HG03139 (cell line): ENCODE results near the gene PLEKHM2.

ENCODE experiments used
- ATAC-seq: cut with Tn5 transposase; IDR thresholded peaks from one replicate; pipeline ENCODE4 v1.9.1; 2021; ENCODE audit not compliant: unreplicated experiment

PLEKHM2 gene

DNA sequence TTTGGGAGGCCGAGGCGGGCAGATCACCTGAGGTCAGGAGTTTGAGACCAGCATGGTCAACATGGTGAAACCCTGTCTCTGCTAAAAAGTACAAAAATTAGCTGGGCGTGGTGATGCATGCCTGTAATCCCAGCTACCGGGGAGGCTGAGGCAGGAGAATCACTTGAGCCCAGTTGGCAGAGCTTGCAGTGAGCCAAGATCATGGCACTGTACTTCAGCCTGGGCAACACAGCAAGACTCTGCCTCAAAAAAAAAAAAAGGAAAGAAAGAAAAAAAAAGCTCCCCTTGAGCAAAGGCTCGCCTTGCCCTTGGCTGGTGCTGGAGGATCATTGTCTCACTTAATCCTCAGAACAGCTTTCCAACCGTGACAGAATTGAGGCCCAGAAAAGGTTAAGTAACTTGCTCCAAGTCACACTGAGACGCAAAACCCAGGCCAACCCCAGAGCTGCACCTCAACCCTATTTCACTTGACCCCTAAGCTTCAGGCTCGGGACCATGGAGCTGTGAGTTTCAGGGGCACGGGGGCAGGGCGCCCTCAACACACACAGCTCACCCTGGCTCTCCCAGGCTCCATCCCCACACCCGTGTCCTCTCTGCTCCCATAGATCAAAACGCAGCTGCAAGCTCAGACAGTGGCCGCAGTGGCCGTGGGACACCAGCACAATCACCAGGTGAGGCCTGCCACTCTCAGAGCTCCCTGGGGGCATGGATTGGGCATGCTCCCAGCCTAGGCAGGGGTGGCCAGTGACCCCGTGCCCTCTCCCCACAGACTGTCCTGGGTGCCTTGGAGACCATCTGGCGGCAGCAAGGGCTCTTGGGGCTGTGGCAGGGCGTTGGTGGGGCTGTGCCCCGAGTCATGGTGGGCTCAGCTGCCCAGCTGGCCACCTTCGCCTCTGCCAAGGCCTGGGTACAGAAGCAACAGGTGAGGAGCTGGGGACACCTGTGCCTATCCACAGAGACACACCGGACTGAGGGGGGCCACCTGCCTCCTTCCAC is 53.5 kb downstream of the PLEKHM2 start:
- no peak for ATAC-seq

DNA sequence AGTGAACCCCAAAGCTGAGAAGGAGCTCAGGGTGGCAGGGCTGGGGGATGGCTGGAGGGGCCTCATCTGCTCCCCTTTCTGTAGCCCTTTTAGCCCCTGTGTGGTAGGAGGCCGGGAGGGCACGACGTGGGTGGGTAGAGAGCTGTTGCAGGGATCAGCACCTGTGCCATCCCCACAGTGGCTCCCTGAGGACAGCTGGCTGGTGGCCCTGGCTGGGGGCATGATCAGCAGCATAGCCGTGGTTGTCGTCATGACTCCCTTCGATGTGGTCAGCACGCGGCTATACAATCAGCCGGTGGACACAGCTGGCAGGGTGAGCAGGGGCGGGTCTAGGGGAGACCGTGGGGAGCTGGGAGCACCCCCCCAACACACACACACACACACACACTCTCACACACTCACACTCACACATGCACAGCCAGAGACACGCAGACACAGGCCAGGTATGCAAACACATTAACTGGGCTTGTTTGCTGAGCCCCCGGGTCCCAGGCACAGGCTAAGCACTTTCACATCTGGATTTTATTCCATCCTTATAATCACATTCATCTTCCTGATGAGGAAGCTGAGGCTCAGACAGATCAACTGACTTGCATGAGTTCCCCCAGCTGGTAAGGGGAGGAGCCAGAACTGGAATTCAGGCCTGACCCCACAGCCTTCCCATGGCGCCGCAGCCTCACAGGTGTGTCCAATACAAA is 54.4 kb downstream of the PLEKHM2 start:
- ATAC-seq: no peak

DNA sequence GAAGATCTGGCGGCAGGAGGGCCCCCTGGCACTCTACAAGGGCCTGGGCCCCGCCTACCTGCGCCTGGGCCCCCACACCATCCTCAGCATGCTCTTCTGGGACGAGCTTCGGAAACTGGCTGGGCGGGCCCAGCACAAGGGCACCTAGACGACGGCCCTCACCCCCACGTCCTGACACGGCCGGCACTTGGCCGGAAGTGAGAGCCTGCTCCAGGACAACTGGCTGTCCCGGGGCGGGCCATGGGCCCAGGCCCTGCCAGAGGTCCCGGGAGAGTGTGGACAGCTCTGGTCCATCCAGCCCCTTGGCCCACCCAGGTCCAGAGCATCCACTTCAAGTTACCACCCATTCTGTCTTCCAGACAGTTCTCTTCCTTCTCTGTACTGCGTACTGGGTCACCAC is 55.1 kb downstream of the PLEKHM2 start:
- ATAC-seq: no peak

DNA sequence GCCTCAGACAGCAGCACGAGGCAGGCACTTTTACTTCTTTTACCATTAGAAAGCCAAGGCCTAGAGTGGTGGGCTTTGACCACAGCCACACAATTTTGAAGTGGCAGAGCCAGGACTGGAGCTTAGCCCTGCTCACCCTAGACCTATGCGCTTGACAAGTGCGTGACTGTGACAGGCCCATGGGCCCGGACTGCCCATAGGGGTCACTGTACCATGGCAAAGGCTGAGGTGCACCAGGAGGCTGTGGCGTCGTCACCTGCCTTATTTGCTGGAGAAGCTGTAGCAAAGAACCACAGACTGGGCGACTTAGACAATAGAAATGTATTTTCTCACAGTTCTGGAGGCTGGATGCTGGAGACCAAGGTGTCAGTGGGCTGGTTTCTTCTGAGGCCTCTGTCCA is 55.6 kb downstream of the PLEKHM2 start:
- no peak for ATAC-seq

DNA sequence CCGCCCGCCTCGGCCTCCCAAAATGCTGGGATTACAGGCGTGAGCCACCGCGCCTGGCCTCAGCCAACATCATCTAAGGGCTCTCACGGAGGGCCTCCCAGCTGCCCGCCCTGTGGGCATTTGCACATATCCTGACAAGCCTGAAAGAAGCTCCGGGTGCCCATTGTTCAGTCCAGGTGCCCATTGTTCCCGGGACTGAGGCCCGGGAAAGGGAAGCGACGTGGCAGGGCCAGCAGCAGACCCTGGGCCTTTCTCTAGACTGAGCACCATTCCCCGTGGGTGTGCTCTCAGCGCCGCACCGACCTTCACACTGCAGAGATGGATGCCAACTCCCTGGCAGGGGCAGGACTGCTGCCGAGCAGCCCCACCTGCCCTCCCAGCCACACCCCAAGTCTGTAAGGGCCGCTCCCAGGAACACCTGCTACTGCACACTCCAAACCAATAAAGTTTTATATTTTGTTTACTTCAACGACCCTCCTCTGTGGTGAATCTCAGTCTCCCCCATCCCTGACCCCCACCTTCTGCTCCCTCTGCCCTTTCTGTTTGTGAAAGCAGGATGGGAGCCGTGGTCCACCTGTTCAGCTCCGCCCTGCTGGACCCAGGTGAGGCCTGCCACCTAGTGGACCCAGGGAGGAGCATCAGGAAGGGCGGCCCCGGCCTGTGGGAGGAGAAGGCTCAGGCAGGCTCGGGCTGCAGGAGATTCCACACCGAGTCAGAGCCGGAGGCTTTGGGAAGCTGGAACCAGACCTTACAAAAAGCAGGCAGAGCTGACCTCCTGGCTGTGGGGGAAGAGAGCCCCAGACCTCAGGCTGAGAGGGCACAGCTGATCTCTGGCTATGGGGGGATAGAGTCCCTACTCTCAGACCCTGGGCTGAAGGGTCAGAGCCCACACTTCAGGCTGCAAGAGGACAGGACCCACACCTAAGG is 57.1 kb downstream of the PLEKHM2 start:
- no peak for ATAC-seq

DNA sequence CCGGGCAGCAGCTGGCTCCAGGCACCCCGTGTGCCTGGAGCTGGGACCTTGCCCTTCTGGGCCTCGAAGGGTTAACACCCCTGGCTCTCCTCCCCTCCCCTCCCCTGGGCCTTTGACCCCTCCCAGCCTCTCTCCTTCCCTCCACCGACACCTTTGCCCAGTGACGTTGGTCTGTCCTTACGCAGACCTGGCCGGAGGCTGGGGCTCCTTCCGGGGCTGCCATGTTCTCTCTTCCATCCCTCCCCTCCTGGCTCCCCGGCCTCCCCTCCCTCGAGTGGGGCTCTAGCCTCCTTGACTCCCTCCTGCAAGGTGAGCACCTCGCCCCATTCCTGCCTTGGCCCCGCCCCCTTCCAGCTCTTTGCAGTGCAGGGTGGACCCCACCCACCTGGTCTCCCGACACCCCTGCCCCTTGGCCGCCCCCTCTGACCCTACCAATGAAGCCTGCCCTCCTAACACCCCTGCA is 58.2 kb downstream of the PLEKHM2 start, which contains the start of gene TMEM82:
Gene TMEM82 (plus strand): TSS at position 161 of the 463 bp plus-strand sequence. CDS start 61 bp downstream, at position 222.
- ATAC-seq: no peak

DNA sequence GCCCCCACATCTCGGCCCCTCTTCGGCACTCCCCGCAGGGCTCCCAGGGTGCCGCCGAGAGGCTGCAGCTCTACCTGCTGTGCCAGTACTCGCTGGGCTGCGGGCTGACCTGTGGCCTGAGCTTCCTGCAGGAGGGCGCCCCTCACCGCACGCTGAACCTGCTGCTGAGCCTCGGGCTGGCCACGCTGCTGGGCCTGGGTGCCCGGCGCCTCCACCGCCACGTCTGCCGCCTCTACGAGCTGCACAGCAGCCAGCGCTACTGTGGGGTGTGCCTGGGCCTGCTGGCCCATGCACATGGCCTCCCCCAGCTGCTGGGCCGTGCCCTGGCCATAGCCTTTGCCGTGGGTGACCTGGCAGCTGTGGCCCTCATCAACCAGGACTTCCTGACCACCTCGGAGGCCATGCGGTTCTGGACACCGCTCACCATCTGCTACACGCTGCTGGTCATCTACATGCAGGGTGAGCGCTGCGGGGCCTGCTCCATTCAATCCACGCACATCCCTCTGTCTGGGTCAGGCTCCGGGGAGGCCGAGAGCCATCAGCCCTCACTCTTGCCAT is 60.1 kb downstream of the PLEKHM2 start:
- no peak for ATAC-seq

DNA sequence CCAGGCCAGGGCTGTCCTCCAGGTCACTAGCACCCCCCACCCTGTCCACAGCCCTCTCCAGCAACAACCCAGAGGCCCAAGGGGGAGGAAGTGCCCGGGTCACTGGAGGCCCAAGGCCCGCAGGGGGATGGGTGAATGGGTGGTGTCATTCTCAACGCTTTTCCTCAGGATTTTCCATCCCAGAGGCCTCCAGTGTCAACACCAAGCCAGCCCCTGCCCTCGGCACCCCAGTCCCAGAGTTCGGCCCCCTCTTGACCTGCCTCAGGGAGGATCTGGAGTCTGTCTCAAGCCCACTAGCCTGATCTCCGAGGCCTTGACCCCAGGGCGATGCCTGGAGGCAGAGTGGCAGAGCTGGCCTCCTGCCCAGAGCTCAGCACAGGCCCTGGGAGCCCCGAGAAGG is 63.3 kb downstream of the PLEKHM2 start:
- no peak for ATAC-seq

DNA sequence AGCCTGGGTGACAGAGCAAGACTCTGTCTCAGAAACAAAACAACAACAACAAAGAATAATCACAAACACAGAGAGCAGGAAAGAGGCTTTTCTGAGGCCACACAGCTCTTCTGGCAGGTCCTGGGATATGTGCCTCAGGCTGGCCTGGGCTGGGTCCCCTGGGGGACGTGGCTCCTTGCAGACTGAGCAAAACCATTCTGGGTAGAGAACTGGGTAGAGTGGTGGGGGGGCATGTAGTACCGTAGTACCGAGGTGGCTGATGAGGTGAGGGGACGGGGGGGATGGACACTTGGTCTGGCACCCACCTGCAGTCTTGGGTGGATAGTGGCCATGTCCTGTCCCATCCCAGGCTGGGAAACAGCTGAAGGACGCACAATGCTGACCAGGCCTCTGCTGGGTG is 64.1 kb downstream of the PLEKHM2 start:
- no peak for ATAC-seq

DNA sequence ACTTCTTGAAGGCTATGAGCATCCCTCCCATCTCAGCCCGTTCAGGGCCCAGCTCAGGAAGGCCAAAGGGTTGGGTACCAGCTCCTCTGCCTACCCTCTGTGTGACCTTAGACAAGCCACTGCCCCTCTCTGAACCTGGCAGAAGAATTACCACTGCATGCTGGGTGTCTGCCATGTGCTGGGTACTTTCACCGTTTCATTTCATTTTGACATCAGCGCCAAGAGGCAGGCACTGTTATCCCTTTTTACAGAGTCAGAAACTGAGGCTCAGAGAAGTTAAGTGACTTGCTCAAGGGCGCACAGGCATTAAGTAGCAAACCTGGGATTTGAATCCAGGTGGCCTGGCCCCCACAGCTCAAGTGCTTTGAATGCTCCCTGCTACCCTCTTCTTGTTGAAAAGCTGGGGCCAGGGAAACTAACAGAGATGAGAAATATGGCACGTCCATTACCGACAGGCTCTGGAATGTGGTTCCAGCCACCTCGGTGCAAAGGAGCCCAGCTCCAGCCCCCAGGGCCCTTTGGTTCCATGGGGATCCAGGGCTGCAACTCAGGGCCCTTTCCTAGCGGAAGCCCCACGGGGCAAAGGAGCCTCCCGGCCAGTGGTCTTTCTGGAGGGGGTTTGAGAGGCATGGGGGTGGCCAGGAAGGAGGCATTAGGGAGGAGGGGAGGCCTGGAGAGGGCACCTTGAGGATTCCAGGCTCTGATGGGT is 64.7 kb downstream of the PLEKHM2 start:
- no peak for ATAC-seq

DNA sequence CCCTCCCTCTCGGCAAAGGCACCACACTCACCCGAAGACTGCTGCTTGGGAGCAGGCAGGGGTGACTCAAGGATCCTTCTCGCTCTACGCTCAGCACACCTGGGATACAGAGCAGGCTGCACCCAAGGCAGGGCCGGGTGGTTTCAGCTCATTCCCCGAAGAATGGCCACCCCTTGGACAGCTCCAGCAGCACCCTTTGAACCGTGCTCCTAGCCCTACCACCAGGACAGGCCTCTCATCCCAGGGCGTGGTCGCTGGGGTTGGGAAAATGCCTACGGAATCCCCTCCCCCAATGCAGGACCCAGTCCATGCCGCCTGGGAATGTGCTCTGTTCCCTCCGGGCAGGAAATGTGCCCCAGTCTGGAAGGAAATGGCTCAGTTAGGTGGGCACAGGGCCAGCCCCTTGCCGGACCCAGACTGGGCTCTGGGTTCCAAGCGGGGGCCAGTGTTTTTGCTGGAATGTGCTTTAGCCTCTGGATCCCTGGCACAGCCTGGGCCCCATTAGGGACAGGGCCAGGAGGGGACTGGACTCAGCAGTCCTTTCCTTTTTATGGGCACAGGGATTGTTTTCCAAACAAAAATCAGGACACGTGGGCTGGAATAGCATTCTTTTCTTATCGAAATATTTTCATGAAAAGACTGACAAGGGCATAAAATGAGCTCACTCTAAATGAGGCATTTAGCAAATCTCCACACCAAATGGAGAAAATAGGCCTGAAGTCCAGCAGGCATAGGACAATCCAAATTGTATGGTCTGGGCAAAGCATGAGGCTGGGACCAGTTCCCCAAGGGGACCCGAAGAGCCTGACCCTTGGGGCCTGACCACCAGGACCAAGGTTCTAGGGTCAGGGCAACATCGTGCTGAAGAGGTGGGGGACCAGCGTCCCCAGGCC is 65.5 kb downstream of the PLEKHM2 start:
- ATAC-seq: no peak

DNA sequence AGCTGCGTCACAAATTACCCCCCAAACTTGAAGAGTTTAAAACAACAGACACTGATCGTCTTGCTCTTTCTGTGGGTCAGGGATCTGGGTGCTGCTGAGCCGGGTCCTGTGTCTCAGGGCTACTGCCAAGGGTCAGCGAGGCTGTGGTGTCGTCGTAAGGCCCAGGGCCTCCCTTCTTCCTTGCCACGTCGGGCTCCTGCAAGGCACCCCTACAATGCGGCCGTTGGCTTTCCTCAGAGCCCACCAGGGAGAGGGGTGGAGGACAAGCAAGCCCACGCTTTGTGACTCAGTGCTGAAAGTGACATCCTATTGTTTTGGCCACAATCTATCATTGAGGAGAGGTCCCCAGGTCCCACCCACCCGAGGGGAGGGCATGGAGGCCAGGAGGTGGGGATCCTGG is 66.8 kb downstream of the PLEKHM2 start:
- no peak for ATAC-seq

DNA sequence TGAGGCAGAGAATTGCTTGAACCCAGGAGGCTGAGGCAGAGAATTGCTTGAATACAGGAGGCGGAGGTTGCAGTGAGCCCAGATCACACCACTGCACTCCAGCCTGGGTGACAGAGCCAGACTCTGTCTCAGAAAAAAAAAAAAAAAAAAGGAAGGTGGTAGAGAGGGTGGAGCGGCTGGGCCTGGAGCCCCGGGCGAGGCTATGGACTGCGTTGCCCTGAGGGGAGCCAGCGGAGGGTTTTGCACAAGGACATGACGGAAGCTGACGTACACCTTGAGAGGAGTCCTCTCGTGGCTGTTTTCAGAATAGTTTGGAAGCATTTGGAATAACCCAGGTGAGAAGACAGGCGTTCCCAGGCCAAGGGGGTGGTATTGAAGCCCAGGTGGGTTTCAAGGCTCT is 67.6 kb downstream of the PLEKHM2 start:
- no peak for ATAC-seq

DNA sequence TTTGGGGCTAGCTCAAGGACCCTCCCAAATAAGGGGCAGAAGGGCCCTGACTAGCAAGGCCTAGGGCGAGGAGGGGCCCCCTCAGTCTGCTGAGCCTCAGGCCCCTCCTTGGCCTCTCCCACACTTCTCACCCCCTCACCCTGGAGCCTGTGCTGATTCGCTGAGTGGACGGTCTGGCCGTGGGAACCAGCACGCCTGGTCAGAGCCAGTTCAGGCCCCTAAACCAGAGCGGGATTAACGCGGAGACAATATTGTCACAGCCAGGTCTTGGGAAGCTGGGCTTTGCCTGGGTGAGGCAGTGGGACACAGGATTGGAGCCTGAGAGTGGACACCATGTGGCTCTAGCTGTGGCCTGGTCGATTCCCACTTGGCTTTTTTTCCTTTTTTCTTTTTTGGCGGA is 69.7 kb downstream of the PLEKHM2 start:
- ATAC-seq: no peak

DNA sequence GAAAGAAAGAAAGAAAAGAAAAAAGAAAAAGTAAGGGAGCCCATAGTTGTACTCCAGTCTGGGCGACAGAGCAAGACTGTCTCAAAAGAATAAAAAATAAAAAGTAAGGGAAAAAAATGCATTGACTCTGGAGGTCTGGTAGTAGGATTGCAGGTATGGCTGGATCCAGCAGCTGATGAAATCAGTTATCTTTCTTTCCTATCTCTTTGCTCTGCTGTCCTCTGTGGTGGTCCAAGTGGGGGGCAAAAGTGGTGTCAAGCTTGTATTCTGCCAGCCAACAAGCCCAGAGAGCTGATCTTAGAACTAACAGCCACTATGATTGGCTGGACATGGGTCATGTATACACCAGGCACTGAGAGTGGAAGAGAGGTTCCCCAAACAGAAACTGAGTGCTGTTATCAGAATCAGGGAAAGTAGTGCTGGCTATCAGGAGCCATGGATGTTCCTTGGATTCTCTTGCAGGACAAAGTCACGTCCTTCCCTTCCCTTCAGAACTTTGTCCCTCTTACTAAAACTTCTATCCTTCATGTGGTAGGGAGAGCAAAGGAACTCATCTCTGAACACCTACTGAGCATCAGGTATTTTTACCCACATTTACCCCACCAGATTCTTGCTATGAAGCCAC is 71.0 kb downstream of the PLEKHM2 start:
- ATAC-seq: no peak

DNA sequence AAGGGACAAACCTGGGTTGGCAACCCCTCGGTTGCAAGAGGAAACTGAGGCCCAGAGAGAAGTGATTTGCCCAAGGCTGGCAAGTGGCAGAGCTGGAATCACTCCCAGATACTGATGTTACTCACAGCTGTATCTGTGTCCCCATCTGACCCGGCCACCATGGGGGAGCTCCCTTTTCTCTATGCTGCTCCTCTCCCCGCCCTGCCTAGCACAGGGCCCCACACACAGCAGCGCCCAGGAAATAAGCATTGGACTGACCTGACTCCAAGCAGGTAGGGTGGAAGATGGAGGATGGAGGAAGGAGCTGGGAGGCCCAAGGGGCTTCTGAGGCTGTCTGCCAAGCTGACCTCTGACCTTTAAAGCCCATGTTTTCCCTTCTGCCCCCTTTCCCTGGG is 71.5 kb downstream of the PLEKHM2 start:
- ATAC-seq: no peak

DNA sequence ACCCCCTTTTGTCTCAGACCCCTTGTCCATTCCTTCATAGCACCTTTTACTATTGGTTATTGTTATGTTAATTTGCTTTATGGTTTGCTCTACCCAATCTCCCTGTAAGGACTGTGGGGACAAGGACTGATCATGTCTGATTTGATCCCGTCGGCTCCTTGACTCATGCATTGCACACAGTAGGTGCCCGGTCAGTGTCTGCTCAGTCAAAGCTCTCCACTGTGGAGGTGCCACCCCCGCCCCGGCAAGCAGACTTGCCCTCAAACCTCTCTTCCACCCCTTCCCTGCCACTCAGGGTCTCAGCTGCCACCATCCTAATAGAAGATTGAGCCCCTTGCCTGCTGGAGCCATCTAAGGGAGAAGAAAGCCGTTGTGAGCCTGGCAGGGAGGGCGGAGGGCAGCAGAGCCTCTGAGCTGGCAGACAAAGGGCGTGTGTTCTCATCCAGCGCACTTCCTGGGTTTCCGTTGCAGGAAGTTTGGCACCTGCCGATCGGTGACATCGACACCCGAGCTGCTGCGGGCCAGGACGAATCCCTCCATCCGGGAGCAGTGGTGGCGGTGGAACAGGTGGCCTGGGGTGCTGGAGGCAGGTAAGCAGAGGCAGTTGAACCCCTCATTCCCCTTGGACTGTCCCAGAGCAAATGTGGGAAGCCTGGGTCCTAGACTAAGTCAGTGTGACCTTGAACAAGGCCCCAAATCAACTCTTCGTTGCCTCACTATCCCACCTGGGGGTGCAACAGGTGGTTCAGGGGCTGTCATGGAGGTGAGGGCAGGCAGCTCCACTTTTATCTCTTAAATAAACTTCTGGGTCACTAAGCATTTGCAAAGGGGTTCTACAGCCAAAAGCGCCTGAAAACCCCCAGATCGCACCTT is 72.3 kb downstream of the PLEKHM2 start:
- ATAC-seq: no peak
